ENCODE measurements around the gene ATP6V0D1.
A peak's percentile ranks its signal among the peaks of the same experiment; 100 is the strongest.

ATP6V0D1 gene

DNA sequence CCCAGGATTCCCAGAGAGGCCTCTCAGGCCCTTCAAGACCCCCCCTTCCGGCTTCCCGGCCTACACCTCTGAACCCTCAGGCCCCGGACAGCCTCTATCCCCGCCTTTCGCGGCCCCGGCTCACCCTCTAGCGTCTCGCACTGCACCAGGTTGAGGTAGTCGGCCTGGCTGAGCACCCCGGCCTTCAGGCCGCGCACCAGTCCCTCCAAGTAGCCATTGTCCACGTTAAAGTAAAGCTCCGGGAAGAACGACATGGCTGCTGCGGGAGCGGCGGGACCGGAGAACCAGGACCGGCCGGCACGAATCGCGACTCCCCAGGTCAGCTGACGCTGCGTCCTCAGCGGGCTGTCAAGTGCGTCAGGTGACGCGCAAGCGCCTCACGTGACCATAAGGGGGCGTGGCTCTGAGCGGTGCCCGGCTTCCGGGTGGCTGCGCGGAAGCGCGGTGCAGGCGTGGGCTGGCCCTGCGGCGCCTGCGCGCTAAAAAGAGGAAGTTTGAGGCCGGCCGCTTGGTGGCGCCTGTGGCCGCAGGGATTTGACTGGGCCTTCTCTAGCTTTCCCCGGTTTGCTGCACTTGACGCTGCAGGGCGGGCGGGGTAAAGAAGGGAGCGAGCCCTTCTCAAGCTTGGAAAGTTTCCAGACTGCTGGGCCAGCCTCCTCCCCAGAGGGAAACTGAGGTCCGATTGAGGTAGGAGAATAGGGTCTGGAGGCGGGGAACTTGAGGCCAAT is at the start of gene ATP6V0D1:
Gene ATP6V0D1 (minus strand): TSS at position 325 of the 728 bp plus-strand sequence. CDS start 71 bp downstream, at position 254.
- TF ChIP-seq, protein P1, sequence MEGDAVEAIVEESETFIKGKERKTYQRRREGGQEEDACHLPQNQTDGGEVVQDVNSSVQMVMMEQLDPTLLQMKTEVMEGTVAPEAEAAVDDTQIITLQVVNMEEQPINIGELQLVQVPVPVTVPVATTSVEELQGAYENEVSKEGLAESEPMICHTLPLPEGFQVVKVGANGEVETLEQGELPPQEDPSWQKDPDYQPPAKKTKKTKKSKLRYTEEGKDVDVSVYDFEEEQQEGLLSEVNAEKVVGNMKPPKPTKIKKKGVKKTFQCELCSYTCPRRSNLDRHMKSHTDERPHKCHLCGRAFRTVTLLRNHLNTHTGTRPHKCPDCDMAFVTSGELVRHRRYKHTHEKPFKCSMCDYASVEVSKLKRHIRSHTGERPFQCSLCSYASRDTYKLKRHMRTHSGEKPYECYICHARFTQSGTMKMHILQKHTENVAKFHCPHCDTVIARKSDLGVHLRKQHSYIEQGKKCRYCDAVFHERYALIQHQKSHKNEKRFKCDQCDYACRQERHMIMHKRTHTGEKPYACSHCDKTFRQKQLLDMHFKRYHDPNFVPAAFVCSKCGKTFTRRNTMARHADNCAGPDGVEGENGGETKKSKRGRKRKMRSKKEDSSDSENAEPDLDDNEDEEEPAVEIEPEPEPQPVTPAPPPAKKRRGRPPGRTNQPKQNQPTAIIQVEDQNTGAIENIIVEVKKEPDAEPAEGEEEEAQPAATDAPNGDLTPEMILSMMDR (IDR thresholded peaks at IDR 0.05; ENCODE audit: control insufficient read depth, extremely low read depth, insufficient read depth): peak; percentile 80
- DNase-seq (ENCODE audit: low read depth): peak; percentile 91
- H3K4me3 ChIP-seq (ENCODE audit: low read depth, low read length): peak within 1 kb of the TSS; percentile 97

GRCh38 chr16:67530013-67530939 is 49.3 kb upstream of the ATP6V0D1 start:
- peak overlapping the region; percentile 79 for H3K4me3 ChIP-seq (ENCODE audit: low read depth, low read length)
- no peak for DNase-seq (ENCODE audit: low read depth)
- TF ChIP-seq, protein P1 (IDR thresholded peaks at IDR 0.05; ENCODE audit: control insufficient read depth, extremely low read depth, insufficient read depth): no peak

GRCh38 chr16:67529582-67530012 is 48.6 kb upstream of the ATP6V0D1 start:
- TF ChIP-seq, protein P1 (IDR thresholded peaks at IDR 0.05; ENCODE audit: control insufficient read depth, extremely low read depth, insufficient read depth): no peak
- H3K4me3 ChIP-seq (ENCODE audit: low read depth, low read length): peak overlapping the region; percentile 79
- DNase-seq (ENCODE audit: low read depth): no peak

DNA sequence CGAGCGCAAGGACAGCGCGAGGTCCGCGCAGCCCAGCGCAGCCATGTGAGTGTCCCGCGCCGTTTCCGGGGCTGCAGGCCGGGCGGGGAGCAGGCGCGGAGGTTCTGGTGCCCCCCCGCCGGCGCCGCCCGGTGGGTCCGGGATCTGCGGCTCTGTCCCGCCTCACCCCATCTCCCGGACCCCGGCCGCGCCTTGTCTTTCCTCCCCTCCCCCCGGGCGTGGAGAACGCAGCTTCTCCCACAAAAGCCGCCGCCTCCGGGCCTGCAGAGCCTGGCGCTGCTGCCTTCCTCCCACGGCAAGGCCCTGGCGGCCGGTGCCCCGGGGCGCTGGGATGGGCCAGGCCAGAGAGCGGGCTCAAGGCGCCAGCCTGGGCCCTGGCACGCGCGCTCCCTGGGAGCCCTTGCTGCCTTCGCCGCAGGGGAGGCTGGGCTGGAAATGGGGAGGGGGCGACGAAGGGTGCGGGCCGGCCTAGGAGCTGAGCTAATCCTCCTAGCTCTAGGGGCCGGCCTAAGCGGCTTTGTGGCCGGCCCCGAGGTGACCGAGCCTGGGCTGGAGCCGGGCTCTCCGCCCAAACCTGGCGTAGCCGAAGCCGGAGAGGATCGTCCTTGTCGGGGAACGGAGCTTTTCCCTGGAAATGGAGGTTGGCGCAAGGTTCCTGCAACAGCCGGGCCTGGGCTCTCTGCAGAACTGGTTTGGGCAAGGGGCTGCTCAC is 48.1 kb upstream of the ATP6V0D1 start:
- peak overlapping the region; percentile 79 for H3K4me3 ChIP-seq (ENCODE audit: low read depth, low read length)
- TF ChIP-seq, protein P1 (IDR thresholded peaks at IDR 0.05; ENCODE audit: control insufficient read depth, extremely low read depth, insufficient read depth): no peak
- no peak for DNase-seq (ENCODE audit: low read depth)

- TF ChIP-seq, protein P1 (IDR thresholded peaks at IDR 0.05; ENCODE audit: control insufficient read depth, extremely low read depth, insufficient read depth): 0 out of 2 replicates have a peak, but pooled peaks have one; percentile 4
- H3K4me3 ChIP-seq (ENCODE audit: low read depth, low read length): peak within 1 kb of the TSS; percentile 79
- DNase-seq (ENCODE audit: low read depth): no peak
Observed at GRCh38 chr16:67528222-67528869, 47.4 kb upstream of the ATP6V0D1 start, which contains the start of gene RIPOR1. Gene RIPOR1 (plus strand): TSS chr16:67528829. CDS start chr16:67538447, 9,618 bp downstream.

All from LNCaP clone FGC (cell line).